HG03108 (cell line): ENCODE data around the gene FBXO21.
"Not testable (repeated sequence)": the region's sequence is repeated elsewhere in the genome, so short reads cannot be mapped to it uniquely, and the experiment has no call there.

Source experiments
- ATAC-seq: cut with Tn5 transposase; IDR thresholded peaks from one replicate; pipeline ENCODE4 v1.9.1; 2021; ENCODE audit warnings: moderate library complexity; ENCODE audit not compliant: unreplicated experiment

FBXO21 gene

GRCh38 chr12:117190210-117190781, at the start of gene FBXO21:
Gene FBXO21 (minus strand): TSS chr12:117190470. CDS start chr12:117190456, 14 bp downstream.
- ATAC-seq = peak; percentile 88

GRCh38 chr12:117236456-117237001, 46.3 kb upstream of the FBXO21 start:
- ATAC-seq = no peak

GRCh38 chr12:117235261-117235660, 45.0 kb upstream of the FBXO21 start:
- ATAC-seq = no peak

- no peak for ATAC-seq
Measured at GRCh38 chr12:117234441-117234840, 44.2 kb upstream of the FBXO21 start.

- ATAC-seq = no peak
Measured at GRCh38 chr12:117231750-117232149, 41.5 kb upstream of the FBXO21 start.

- no peak for ATAC-seq
Measured at GRCh38 chr12:117228239-117228638, 38.0 kb upstream of the FBXO21 start.

GRCh38 chr12:117227000-117227653, 36.9 kb upstream of the FBXO21 start:
- ATAC-seq = no peak

- no peak for ATAC-seq
Measured at GRCh38 chr12:117226505-117226904, 36.2 kb upstream of the FBXO21 start.

GRCh38 chr12:117225179-117225578, 34.9 kb upstream of the FBXO21 start:
- ATAC-seq = no peak

- ATAC-seq = not testable (repeated sequence)
Measured at GRCh38 chr12:117220947-117221346, 30.7 kb upstream of the FBXO21 start.

GRCh38 chr12:117218149-117218548, 27.9 kb upstream of the FBXO21 start:
- no peak for ATAC-seq

- ATAC-seq = no peak
Measured at GRCh38 chr12:117216686-117217085, 26.4 kb upstream of the FBXO21 start.

GRCh38 chr12:117214797-117215196, 24.5 kb upstream of the FBXO21 start:
- no peak for ATAC-seq

- no peak for ATAC-seq
Measured at GRCh38 chr12:117213295-117213808, 23.1 kb upstream of the FBXO21 start.

- no peak for ATAC-seq
Measured at GRCh38 chr12:117212563-117213190, 22.4 kb upstream of the FBXO21 start.

- no peak for ATAC-seq
Measured at GRCh38 chr12:117210266-117210918, 20.1 kb upstream of the FBXO21 start.

- ATAC-seq = no peak
Measured at GRCh38 chr12:117209626-117210025, 19.4 kb upstream of the FBXO21 start.

GRCh38 chr12:117208811-117209455, 18.7 kb upstream of the FBXO21 start:
- no peak for ATAC-seq

- ATAC-seq = no peak
Measured at GRCh38 chr12:117208206-117208605, 17.9 kb upstream of the FBXO21 start.

- ATAC-seq = no peak
Measured at GRCh38 chr12:117207675-117208074, 17.4 kb upstream of the FBXO21 start.

GRCh38 chr12:117202556-117202955, 12.3 kb upstream of the FBXO21 start:
- no peak for ATAC-seq
